PFSK-1 (cell line): ENCODE data around the gene TPRX2.

Experiments used
- FOXP2 ChIP-seq: optimal IDR thresholded peaks from 2 replicates; pipeline ENCODE3; 2011; ENCODE audit warnings: borderline replicate concordance, control low read depth, inconsistent platforms; ENCODE audit not compliant: insufficient read depth; ENCODE audit errors: extremely low read length, extremely low read depth
- POLR2AphosphoS5 ChIP-seq: IDR thresholded peaks from 2 replicates; pipeline ENCODE4 v1.6.1; 2012; ENCODE audit warnings: low read depth, mild to moderate bottlenecking, control low read depth, low read length, moderate library complexity
- SIN3A ChIP-seq: IDR thresholded peaks from 2 replicates; pipeline ENCODE4 v1.6.1; 2012; ENCODE audit warnings: mild to moderate bottlenecking, low read length, moderate library complexity, borderline replicate concordance; ENCODE audit not compliant: insufficient read depth
- TAF1 ChIP-seq: IDR thresholded peaks from 2 replicates; pipeline ENCODE4 v1.6.1; 2012; ENCODE audit warnings: low read length, control low read depth, borderline replicate concordance; ENCODE audit not compliant: insufficient read depth
- TF ChIP-seq, protein P1 (sequence below), 2 experiments: IDR thresholded peaks; 2 replicates each; pipeline versions ENCODE4 v1.6.1 to v1.8.0; 2011 to 2012; ENCODE audit warnings: low read depth in 2 of 2, low read length in 2 of 2, control low read depth in 1 of 2, inconsistent platforms in 1 of 2, mild to moderate bottlenecking in 1 of 2, moderate library complexity in 1 of 2; ENCODE audit not compliant: insufficient read depth in 1 of 2

Gene TPRX2

GRCh38 chr19:47854459-47854858 lies 4.6 kb upstream of the TPRX2 start:
- TF ChIP-seq POLR2AphosphoS5, result no peak
- TF ChIP-seq TAF1, result no peak
- TF ChIP-seq, protein P1, sequence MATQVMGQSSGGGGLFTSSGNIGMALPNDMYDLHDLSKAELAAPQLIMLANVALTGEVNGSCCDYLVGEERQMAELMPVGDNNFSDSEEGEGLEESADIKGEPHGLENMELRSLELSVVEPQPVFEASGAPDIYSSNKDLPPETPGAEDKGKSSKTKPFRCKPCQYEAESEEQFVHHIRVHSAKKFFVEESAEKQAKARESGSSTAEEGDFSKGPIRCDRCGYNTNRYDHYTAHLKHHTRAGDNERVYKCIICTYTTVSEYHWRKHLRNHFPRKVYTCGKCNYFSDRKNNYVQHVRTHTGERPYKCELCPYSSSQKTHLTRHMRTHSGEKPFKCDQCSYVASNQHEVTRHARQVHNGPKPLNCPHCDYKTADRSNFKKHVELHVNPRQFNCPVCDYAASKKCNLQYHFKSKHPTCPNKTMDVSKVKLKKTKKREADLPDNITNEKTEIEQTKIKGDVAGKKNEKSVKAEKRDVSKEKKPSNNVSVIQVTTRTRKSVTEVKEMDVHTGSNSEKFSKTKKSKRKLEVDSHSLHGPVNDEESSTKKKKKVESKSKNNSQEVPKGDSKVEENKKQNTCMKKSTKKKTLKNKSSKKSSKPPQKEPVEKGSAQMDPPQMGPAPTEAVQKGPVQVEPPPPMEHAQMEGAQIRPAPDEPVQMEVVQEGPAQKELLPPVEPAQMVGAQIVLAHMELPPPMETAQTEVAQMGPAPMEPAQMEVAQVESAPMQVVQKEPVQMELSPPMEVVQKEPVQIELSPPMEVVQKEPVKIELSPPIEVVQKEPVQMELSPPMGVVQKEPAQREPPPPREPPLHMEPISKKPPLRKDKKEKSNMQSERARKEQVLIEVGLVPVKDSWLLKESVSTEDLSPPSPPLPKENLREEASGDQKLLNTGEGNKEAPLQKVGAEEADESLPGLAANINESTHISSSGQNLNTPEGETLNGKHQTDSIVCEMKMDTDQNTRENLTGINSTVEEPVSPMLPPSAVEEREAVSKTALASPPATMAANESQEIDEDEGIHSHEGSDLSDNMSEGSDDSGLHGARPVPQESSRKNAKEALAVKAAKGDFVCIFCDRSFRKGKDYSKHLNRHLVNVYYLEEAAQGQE (IDR thresholded peaks at IDR 0.05; ENCODE audit: insufficient read depth in 1 of 2, low read depth in 2 of 2, low read length in 2 of 2), result no peak
- no peak for TF ChIP-seq SIN3A
- no peak for TF ChIP-seq FOXP2

- no peak for TF ChIP-seq TAF1
- TF ChIP-seq SIN3A, result no peak
- no peak for TF ChIP-seq POLR2AphosphoS5
- no peak for TF ChIP-seq FOXP2
- TF ChIP-seq, protein P1 (IDR thresholded peaks at IDR 0.05; ENCODE audit: insufficient read depth in 1 of 2, low read depth in 2 of 2, low read length in 2 of 2), result no peak
Observed at GRCh38 chr19:47860602-47861297, 1.7 kb downstream of the TPRX2 start.

GRCh38 chr19:47861630-47862029 lies 2.6 kb downstream of the TPRX2 start:
- no peak for TF ChIP-seq SIN3A
- TF ChIP-seq TAF1, result no peak
- TF ChIP-seq, protein P1 (IDR thresholded peaks at IDR 0.05; ENCODE audit: insufficient read depth in 1 of 2, low read depth in 2 of 2, low read length in 2 of 2), result no peak
- TF ChIP-seq POLR2AphosphoS5, result no peak
- no peak for TF ChIP-seq FOXP2

- TF ChIP-seq SIN3A (no peak), FOXP2 (peak; percentile 50), TAF1 (no peak), POLR2AphosphoS5 (no peak)
- TF ChIP-seq, protein P1 (IDR thresholded peaks at IDR 0.05; ENCODE audit: insufficient read depth in 1 of 2, low read depth in 2 of 2, low read length in 2 of 2), result no peak
Observed at GRCh38 chr19:47863514-47863936, 4.5 kb downstream of the TPRX2 start.

DNA sequence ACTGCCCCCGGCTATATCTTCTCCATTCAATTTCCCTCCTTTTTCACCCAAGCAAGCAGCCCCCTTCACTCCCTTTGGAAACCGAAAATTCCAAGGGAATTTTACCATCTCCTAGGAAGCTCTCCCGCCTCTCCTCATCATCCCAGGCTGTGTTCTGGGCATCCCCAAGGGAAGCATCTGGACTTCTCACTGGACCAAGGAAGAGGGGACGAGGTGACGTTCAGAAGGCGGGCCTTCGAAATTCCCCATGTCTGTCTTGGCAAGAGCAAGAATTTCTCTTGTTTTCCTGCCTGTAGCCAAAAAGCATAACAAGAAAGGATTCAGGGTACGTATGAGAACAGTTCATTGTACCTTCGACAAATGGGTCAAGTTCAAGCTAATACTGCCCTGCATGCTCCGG lies 6.1 kb downstream of the TPRX2 start:
- TF ChIP-seq SIN3A, result no peak
- TF ChIP-seq, protein P1 (IDR thresholded peaks at IDR 0.05; ENCODE audit: insufficient read depth in 1 of 2, low read depth in 2 of 2, low read length in 2 of 2), result no peak
- TF ChIP-seq FOXP2, result no peak
- TF ChIP-seq POLR2AphosphoS5, result no peak
